Measurements from ENCODE around the gene GSTM4. TPM values are rescaled to one million over a fixed set of nuclear protein-coding genes. Genes with fewer than 3 reads are reported as not detected.
"Not testable (repeated sequence)": the region's sequence is repeated elsewhere in the genome, so short reads cannot be mapped to it uniquely, and the experiment has no call there.

The GSTM4 gene
- total and polyA plus RNA-seq, 9 of the 15 experiments (the other 6 are each of a cell fraction or from before 2014, with no cell fraction given) = 18.8 to 53.4 (median 38.8) TPM

DNA sequence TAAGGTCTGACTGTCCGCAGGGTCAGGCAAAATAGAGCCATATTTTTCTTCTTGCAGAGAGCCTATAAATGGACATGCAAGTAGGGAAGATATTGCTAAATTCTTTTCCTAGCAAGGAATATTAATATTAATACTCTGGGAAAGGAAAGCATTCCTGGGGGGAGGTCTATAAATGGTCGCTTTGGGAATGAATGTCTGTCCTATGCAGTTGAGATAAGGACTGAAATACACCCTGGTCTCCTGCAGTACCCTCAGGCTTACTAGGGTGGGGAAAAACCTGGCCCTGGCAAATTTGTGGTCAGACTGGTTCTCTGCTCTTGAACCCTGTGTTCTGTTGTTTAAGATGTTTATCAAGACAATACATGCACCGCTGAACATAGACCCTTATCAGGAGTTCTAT, 47.0 kb downstream of the GSTM4 start:
- in situ Hi-C loops (cut with MboI) = not testable (repeated sequence)

DNA sequence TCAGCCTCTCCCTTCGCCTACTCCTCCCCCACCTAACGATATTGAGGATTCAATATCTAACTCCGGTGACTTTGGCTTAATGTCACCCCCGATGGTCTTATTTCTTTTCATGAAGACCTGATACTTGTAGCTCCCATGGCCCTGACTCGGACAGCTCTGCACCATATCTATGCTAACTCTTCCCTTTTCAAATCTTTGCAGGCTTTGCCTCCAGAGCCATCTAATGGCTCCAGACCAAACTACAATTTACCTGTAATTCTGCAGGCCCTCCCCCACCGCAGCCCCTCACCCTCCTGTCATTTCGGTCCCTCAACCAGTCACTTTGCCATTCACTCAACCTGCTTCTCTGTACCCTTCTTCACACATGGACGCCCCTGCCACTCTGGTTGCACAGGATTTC, 48.3 kb downstream of the GSTM4 start:
- ATAC-seq (no peak), FAIRE-seq (no peak), DNase-seq (ENCODE audit: extremely low read depth in 1 of 4, low spot score in 3 of 4) (peak; percentile 2 to 11 (median 6))
- in situ Hi-C loops (cut with MboI) (no loop called here), intact Hi-C loops (cut with micrococcal nuclease) (loop anchor here (5.0 kb wide), 1 partner anchor 62 kb away; no protein-coding TSS in a partner anchor)
- Histone ChIP-seq H3K79me2 (ENCODE audit: control insufficient read depth, insufficient read depth, low read length) (no peaks in the 10 kb centered on the region), H3K9me3 (replicated peaks; ENCODE audit: control insufficient read depth, insufficient read depth, low read depth, low read length) (peaks cover 12% of the 10 kb centered on the region), H3K27me3 (ENCODE audit: control insufficient read depth in 2 of 2, insufficient read depth in 2 of 2, low read length in 2 of 2) (peaks cover 0 to 8% of the 10 kb centered on the region in 2 experiments; a peak in 2 of 5 replicates), H3K4me3 (no peak overlapping the region), H3K27ac (ENCODE audit: extremely low read depth, low read depth, low read length) (no peak overlapping the region), H3K4me2 (ENCODE audit: insufficient read depth, low read length) (no peak overlapping the region), H3K4me1 (replicated peaks in 1 of 2; ENCODE audit: control insufficient read depth in 2 of 2, insufficient read depth in 2 of 2, low read length in 2 of 2) (no peaks in the 10 kb centered on the region), H3K9ac (ENCODE audit: insufficient read depth in 1 of 2, low read depth in 2 of 2, low read length in 2 of 2) (no peak overlapping the region), H2AFZ (ENCODE audit: low read depth, low read length) (no peak overlapping the region), H3K36me3 (ENCODE audit: control insufficient read depth, insufficient read depth, low read length) (no peaks in the 10 kb centered on the region), H4K20me1 (replicated peaks; ENCODE audit: control insufficient read depth, insufficient read depth, low read length) (no peaks in the 10 kb centered on the region), H3K9me1 (ENCODE audit: control insufficient read depth, insufficient read depth, low read length) (no peaks in the 10 kb centered on the region)
- 9% methylated on average over 8 of the region's 8 CpGs for WGBS (ENCODE audit: insufficient coverage, low coverage, missing lambda C conversion rate)
- TF ChIP-seq RAD21 (CRISPR knock-in tag; conservative IDR thresholded peaks at IDR 0.05 in 1 of 2, IDR thresholded peaks at IDR 0.05 in 1 of 2) (peak in 1 of 2 experiments; percentile 25; a peak in 1 of 4 replicates), ZFPM2 (CRISPR knock-in tag; IDR thresholded peaks at IDR 0.05) (no peak), SREBF1 (IDR thresholded peaks at IDR 0.05; ENCODE audit: borderline replicate concordance, low read depth, low read length) (no peak), CTCF (IDR thresholded peaks at IDR 0.05 in 2 of 3, conservative IDR thresholded peaks at IDR 0.05 in 1 of 3; ENCODE audit: insufficient read depth in 2 of 3, low read depth in 1 of 3, low read length in 3 of 3) (peak in 2 of 3 experiments; percentile 10 to 44; a peak in 2 of 6 replicates)
- CTCF ChIA-PET (ENCODE audit: low intra/inter-chr PET ratio) = interaction anchor here (1.6 kb wide), 1 partner anchor 61 kb away, joined by 6 read pairs; no protein-coding TSS in a partner anchor
- no TSS peak for BruUV-seq (replicated peaks)
- POLR2A ChIA-PET = interaction anchor here (0.6 to 0.8 kb wide), 2 partner anchors 31 to 440 kb away, joined by 3 read pairs; no protein-coding TSS in a partner anchor

More for the DNA sequence above, 47.0 kb downstream of the GSTM4 start:
- H3K27me3 ChIP-seq (ENCODE audit: control insufficient read depth in 2 of 2, insufficient read depth in 2 of 2, low read length in 2 of 2); H3K4me3 ChIP-seq; H2AFZ ChIP-seq (ENCODE audit: low read depth, low read length); CTCF ChIA-PET (ENCODE audit: low intra/inter-chr PET ratio); BruUV-seq (replicated peaks); H3K36me3 ChIP-seq (ENCODE audit: control insufficient read depth, insufficient read depth, low read length); H4K20me1 ChIP-seq (replicated peaks; ENCODE audit: control insufficient read depth, insufficient read depth, low read length); H3K27ac ChIP-seq (ENCODE audit: extremely low read depth, low read depth, low read length); H3K9me1 ChIP-seq (ENCODE audit: control insufficient read depth, insufficient read depth, low read length); POLR2A ChIA-PET; H3K79me2 ChIP-seq (ENCODE audit: control insufficient read depth, insufficient read depth, low read length); H3K9ac ChIP-seq (ENCODE audit: insufficient read depth in 1 of 2, low read depth in 2 of 2, low read length in 2 of 2); FAIRE-seq; H3K9me3 ChIP-seq (replicated peaks; ENCODE audit: control insufficient read depth, insufficient read depth, low read depth, low read length); H3K4me1 ChIP-seq (replicated peaks in 1 of 2; ENCODE audit: control insufficient read depth in 2 of 2, insufficient read depth in 2 of 2, low read length in 2 of 2); H3K4me2 ChIP-seq (ENCODE audit: insufficient read depth, low read length); ATAC-seq: not testable (repeated sequence)
- TF ChIP-seq ZNF445 (CRISPR knock-in tag; IDR thresholded peaks at IDR 0.05; ENCODE audit: low read depth) (peak; percentile 91), CBX5 (IDR thresholded peaks at IDR 0.05; ENCODE audit: borderline replicate concordance, low read depth) (peak; percentile 77; the same call in 1 of the 2 replicates), TRIM24 (IDR thresholded peaks at IDR 0.05) (peak in 1 of 2 experiments; percentile 30; a peak in 1 of 4 replicates), TRIM28 (IDR thresholded peaks at IDR 0.05) (peak; percentile 85)
- intact Hi-C loops (cut with micrococcal nuclease) = loop anchor here (5.0 kb wide), 1 partner anchor 61 kb away; no protein-coding TSS in a partner anchor
- WGBS (ENCODE audit: insufficient coverage, low coverage, missing lambda C conversion rate) = 33% methylated on average over 3 of the region's 3 CpGs
- DNase-seq (ENCODE audit: extremely low read depth in 1 of 4, low spot score in 3 of 4) = peak in 1 of 4 experiments; percentile 2

Measured in K562 (cell line).